SK-N-SH (cell line): ENCODE data around the gene RAC2. TPM values are rescaled to one million over a fixed set of nuclear protein-coding genes. Genes with fewer than 3 reads are reported as not detected.
A peak's percentile ranks its signal among the peaks of the same experiment; 100 is the strongest.

ENCODE experiments used
- CTCF ChIA-PET: fragments of 300-600, 350-600 bp; formaldehyde crosslinking; extraction: SDS; loops from one replicate; lab custom pipeline; 2021; lab: Yijun Ruan, JAX
- POLR2A ChIA-PET: fragments of 350-600 bp; sonication (Branson Sonifier 250); formaldehyde crosslinking; extraction: SDS; loops from one replicate; lab custom pipeline; 2020; ENCODE audit warnings: antibody characterized with exemption, inconsistent platforms; lab: Yijun Ruan, JAX
- DNase-seq: peaks from one replicate; pipeline ENCODE4 v3.0.0; 2012
- H2AFZ ChIP-seq: fragments of 200-600 bp; sonication (generic); 2 replicates; pipeline ENCODE4 v1.8.1; 2016; ENCODE audit warnings: antibody characterized with exemption, mild to moderate bottlenecking, low read depth
- H3F3A ChIP-seq: fragments of 200-600 bp; sonication (generic); replicated peaks from 2 replicates; pipeline ENCODE3; 2016; ENCODE audit warnings: antibody characterized with exemption, mild to moderate bottlenecking; ENCODE audit not compliant: insufficient read depth
- H3K27ac ChIP-seq, 2 experiments: fragments of 200-500 bp in 1 of 2; fragments of 200-600 bp in 1 of 2; sonication (Bioruptor generic) in 1 of 2; sonication (generic), shearing (Covaris generic) in 1 of 2; 2 replicates each; pipeline versions ENCODE4 v1.5.1 to v1.6.1; 2014 to 2016; ENCODE audit warnings: low read depth in 2 of 2, inconsistent platforms in 1 of 2, low read length in 1 of 2, mild to moderate bottlenecking in 1 of 2, mixed read lengths in 1 of 2
- H3K27me3 ChIP-seq: fragments of 200-600 bp; sonication (generic), shearing (Covaris generic); 2 replicates; pipeline ENCODE4 v1.6.1; 2016; ENCODE audit warnings: mixed run types; ENCODE audit not compliant: insufficient read depth
- H3K36me3 ChIP-seq, 2 experiments: fragments of 200-500 bp in 1 of 2; fragments of 200-600 bp in 1 of 2; sonication (Bioruptor generic) in 1 of 2; sonication (generic) in 1 of 2; replicated peaks in 1 of 2; 2 replicates each; pipeline versions ENCODE3 to v1.5.1; 2014 to 2016; ENCODE audit warnings: low read length in 1 of 2, mild to moderate bottlenecking in 1 of 2; ENCODE audit not compliant: insufficient read depth in 2 of 2, control insufficient read depth in 1 of 2
- H3K4me1 ChIP-seq, 2 experiments: fragments of 200-500 bp in 1 of 2; fragments of 200-600 bp in 1 of 2; sonication (Bioruptor generic) in 1 of 2; sonication (generic), shearing (Covaris generic) in 1 of 2; 2 replicates each; pipeline versions ENCODE4 v1.5.1 to v1.6.1; 2014 to 2016; ENCODE audit warnings: low read depth in 1 of 2, low read length in 1 of 2, mixed run types in 1 of 2; ENCODE audit not compliant: insufficient read depth in 2 of 2, control insufficient read depth in 1 of 2
- H3K4me2 ChIP-seq: fragments of 200-600 bp; sonication (generic), shearing (Covaris generic); 2 replicates; pipeline ENCODE4 v1.6.1; 2017; ENCODE audit warnings: mixed run types
- H3K4me3 ChIP-seq, 2 experiments: fragments of 200-500 bp in 1 of 2; fragments of 200-600 bp in 1 of 2; sonication (Bioruptor generic) in 1 of 2; sonication (generic), shearing (Covaris generic) in 1 of 2; 2 replicates each; pipeline versions ENCODE4 v1.5.1 to v1.8.1; 2014 to 2016; ENCODE audit warnings: low read depth in 2 of 2, inconsistent platforms in 1 of 2, low read length in 1 of 2, mild to moderate bottlenecking in 1 of 2, mixed read lengths in 1 of 2, moderate library complexity in 1 of 2
- H3K79me2 ChIP-seq: fragments of 200-600 bp; sonication (generic); 2 replicates; pipeline ENCODE4 v1.8.1; 2017; ENCODE audit warnings: mild to moderate bottlenecking; ENCODE audit not compliant: insufficient read depth
- H3K9ac ChIP-seq: fragments of 200-600 bp; sonication (generic); 2 replicates; pipeline ENCODE4 v1.6.1; 2017; ENCODE audit warnings: mixed run types
- H3K9me2 ChIP-seq: fragments of 200-600 bp; sonication (generic); 2 replicates; pipeline ENCODE4 v1.6.1; 2017; ENCODE audit warnings: mixed run types
- H3K9me3 ChIP-seq: fragments of 200-600 bp; sonication (generic); 2 replicates; pipeline ENCODE4 v1.6.1; 2017; ENCODE audit warnings: mixed run types, mild to moderate bottlenecking, moderate library complexity
- H4K20me1 ChIP-seq: fragments of 200-600 bp; sonication (generic); 2 replicates; pipeline ENCODE4 v1.6.1; 2017; ENCODE audit warnings: mild to moderate bottlenecking, mixed run types; ENCODE audit not compliant: insufficient read depth
- CHD2 ChIP-seq: fragments of 150-350 bp; IDR thresholded peaks from 2 replicates; pipeline ENCODE4 v1.6.1; 2018; ENCODE audit warnings: low read length; ENCODE audit not compliant: partially characterized antibody
- CTCF ChIP-seq: fragments of 200-600 bp; sonication (generic); IDR thresholded peaks from 2 replicates; pipeline ENCODE4 v1.6.1; 2017; ENCODE audit warnings: antibody characterized with exemption, mild to moderate bottlenecking, moderate library complexity
- ELF1 ChIP-seq: IDR thresholded peaks from 2 replicates; pipeline ENCODE4 v1.4.0; 2012
- EP300 ChIP-seq, 2 experiments: IDR thresholded peaks; 2 replicates each; pipeline versions ENCODE4 v1.4.0 to v1.6.1; 2012; ENCODE audit warnings: borderline replicate concordance in 1 of 2, low read depth in 1 of 2, low read length in 1 of 2
- FOXJ3 ChIP-seq: sonication (generic); formaldehyde crosslinking; IDR thresholded peaks from 2 replicates; pipeline ENCODE4 v1.5.1; 2020; ENCODE audit warnings: mild to moderate bottlenecking, missing genetic modification reagents
- FOXM1 ChIP-seq: IDR thresholded peaks from 2 replicates; pipeline ENCODE4 v1.4.0; 2012; ENCODE audit warnings: low read depth, mild to moderate bottlenecking
- GABPA ChIP-seq: IDR thresholded peaks from 2 replicates; pipeline ENCODE4 v1.4.0; 2012; ENCODE audit warnings: low read depth, mild to moderate bottlenecking
- GATA2 ChIP-seq: sonication (generic); formaldehyde crosslinking; IDR thresholded peaks from 2 replicates; pipeline ENCODE4 v1.5.0; 2020; ENCODE audit warnings: mild to moderate bottlenecking, missing genetic modification reagents
- IRF3 ChIP-seq: fragments of 150-350 bp; IDR thresholded peaks from 2 replicates; pipeline ENCODE4 v1.6.1; 2016; ENCODE audit warnings: mild to moderate bottlenecking, low read depth, low read length
- JUND ChIP-seq: IDR thresholded peaks from 2 replicates; pipeline ENCODE4 v1.4.0; 2012
- MAX ChIP-seq: IDR thresholded peaks from 2 replicates; pipeline ENCODE4 v1.4.0; 2012; ENCODE audit warnings: low read depth
- MEF2A ChIP-seq: IDR thresholded peaks from 2 replicates; pipeline ENCODE4 v1.4.0; 2012; ENCODE audit warnings: low read depth, borderline replicate concordance
- MXI1 ChIP-seq: IDR thresholded peaks from 2 replicates; pipeline ENCODE4 v1.6.1; 2012; ENCODE audit warnings: mild to moderate bottlenecking, low read depth, low read length, improper control_type of control experiment
- NRF1 ChIP-seq: IDR thresholded peaks from 2 replicates; pipeline ENCODE4 v1.6.1; 2012; ENCODE audit warnings: low read depth, mild to moderate bottlenecking, low read length
- POLR2AphosphoS5 ChIP-seq: IDR thresholded peaks from 2 replicates; pipeline ENCODE4 v1.6.1; 2012; ENCODE audit warnings: low read depth, low read length
- RAD21 ChIP-seq: IDR thresholded peaks from 2 replicates; pipeline ENCODE4 v1.6.1; 2012; ENCODE audit warnings: mild to moderate bottlenecking, low read length
- RFX5 ChIP-seq: IDR thresholded peaks from 2 replicates; pipeline ENCODE4 v1.6.1; 2012; ENCODE audit warnings: mild to moderate bottlenecking, improper control_type of control experiment, low read length
- RXRA ChIP-seq: IDR thresholded peaks from 2 replicates; pipeline ENCODE4 v1.4.0; 2012; ENCODE audit warnings: low read depth, mild to moderate bottlenecking, borderline replicate concordance
- SIN3A ChIP-seq: IDR thresholded peaks from 2 replicates; pipeline ENCODE4 v1.6.1; 2012; ENCODE audit warnings: low read depth, mild to moderate bottlenecking, low read length, moderate library complexity, borderline replicate concordance
- SMC3 ChIP-seq: IDR thresholded peaks from 2 replicates; pipeline ENCODE4 v1.6.1; 2012; ENCODE audit warnings: low read depth, low read length, improper control_type of control experiment
- TAF1 ChIP-seq: IDR thresholded peaks from 2 replicates; pipeline ENCODE4 v1.6.1; 2012; ENCODE audit warnings: low read depth, mild to moderate bottlenecking, low read length, moderate library complexity, borderline replicate concordance
- TEAD4 ChIP-seq: IDR thresholded peaks from 2 replicates; pipeline ENCODE4 v1.4.0; 2012; ENCODE audit warnings: mild to moderate bottlenecking, borderline replicate concordance; ENCODE audit not compliant: insufficient read depth
- USF1 ChIP-seq: IDR thresholded peaks from 2 replicates; pipeline ENCODE4 v1.4.0; 2012; ENCODE audit warnings: low read depth, borderline replicate concordance
- ZBTB33 ChIP-seq: IDR thresholded peaks from 2 replicates; pipeline ENCODE4 v1.4.0; 2012; ENCODE audit warnings: low read depth, borderline replicate concordance
- WGBS: methylation state at CpG from one replicate; pipeline ENCODE4 v1.1.6; 2017; ENCODE audit warnings: low lambda C conversion rate; 5-methylcytosine and 5-hydroxymethylcytosine counted together
- polyA plus RNA-seq, 3 experiments: library from polyadenylated mRNA; depleted of rRNA; stranded (reverse); fragments of >200 nt; gene quantifications; 2 replicates each; pipeline ENCODE4 v1.2.3, GENCODE V29; 2012

The RAC2 gene
- polyA plus RNA-seq, 1 of the 3 experiments (the other 2 are of a cell fraction), result 29.9 TPM

GRCh38 chr22:37229012-37229804 is 14.9 kb downstream of the RAC2 start (continued):
- peak; percentile 49; the same call in 1 of the 2 replicates for TF ChIP-seq MAX
- peak; percentile 30 to 67; a peak in 2 of 4 replicates for TF ChIP-seq EP300 (IDR thresholded peaks at IDR 0.05; ENCODE audit: borderline replicate concordance in 1 of 2, low read depth in 1 of 2, low read length in 1 of 2)
- TF ChIP-seq RAD21, result no peak
- 0 out of 2 replicates have a peak, but pooled peaks have one; percentile 48 for TF ChIP-seq ELF1
- TF ChIP-seq CTCF, result no peak
- no peak for TF ChIP-seq CHD2
- TF ChIP-seq ZBTB33, result 0 out of 2 replicates have a peak, but pooled peaks have one; percentile 23

- H3F3A ChIP-seq, result peaks cover 23% of the 10 kb centered on the region
- H3K36me3 ChIP-seq, result no peaks in the 10 kb centered on the region
- H3K79me2 ChIP-seq, result no peaks in the 10 kb centered on the region
- H3K27ac ChIP-seq, result peak overlapping the region; percentile 54 to 83; a peak in 3 of 4 replicates
- DNase-seq, result no peak
- H2AFZ ChIP-seq, result no peak overlapping the region
- peak overlapping the region; percentile 73 for H3K4me2 ChIP-seq
- ChIA-PET CTCF (interaction anchor here (1.1 to 5.9 kb wide), 2 partner anchors 23 to 32 kb away, joined by 3 to 52 read pairs; no protein-coding TSS in a partner anchor), POLR2A (no interaction called here)
- H3K9me2 ChIP-seq, result no peaks in the 10 kb centered on the region
- peaks cover 15 to 22% of the 10 kb centered on the region in 2 experiments; a peak in 3 of 4 replicates for H3K4me1 ChIP-seq
- WGBS, result 49% methylated on average over 15 of the region's 20 CpGs
- H3K4me3 ChIP-seq, result no peak overlapping the region
- no peak overlapping the region for H3K9ac ChIP-seq
- H4K20me1 ChIP-seq, result no peaks in the 10 kb centered on the region
- H3K9me3 ChIP-seq, result no peaks in the 10 kb centered on the region
- H3K27me3 ChIP-seq, result no peaks in the 10 kb centered on the region
- TF ChIP-seq GABPA, result no peak
- no peak for TF ChIP-seq RFX5
- no peak for TF ChIP-seq MXI1
- no peak for TF ChIP-seq FOXM1
- TF ChIP-seq GATA2, result no peak
- TF ChIP-seq JUND, result no peak; the same call in 1 of the 2 replicates
- TF ChIP-seq SIN3A, result no peak
- TF ChIP-seq USF1, result no peak
- TF ChIP-seq POLR2AphosphoS5, result peak; percentile 50; the same call in 1 of the 2 replicates
- no peak for TF ChIP-seq IRF3
- no peak for TF ChIP-seq NRF1
- no peak for TF ChIP-seq TAF1
- no peak for TF ChIP-seq MEF2A
- TF ChIP-seq RXRA, result no peak
- TF ChIP-seq RAD21, result no peak
- TF ChIP-seq TEAD4, result no peak
- no peak for TF ChIP-seq FOXJ3
- no peak for TF ChIP-seq SMC3
Measured at GRCh38 chr22:37228106-37229011, 15.7 kb downstream of the RAC2 start.
